HG03095 (cell line): ENCODE data around the gene NDUFB6.
"Not testable (repeated sequence)": the region's sequence is repeated elsewhere in the genome, so short reads cannot be mapped to it uniquely, and the experiment has no call there.

Source experiments
- ATAC-seq: cut with Tn5 transposase; IDR thresholded peaks from one replicate; pipeline ENCODE4 v1.9.1; 2021; ENCODE audit warnings: moderate library complexity; ENCODE audit not compliant: unreplicated experiment

Gene NDUFB6

GRCh38 chr9:32571969-32572899 lies 725 bp downstream of the NDUFB6 start:
- peak; percentile 90 for ATAC-seq

DNA sequence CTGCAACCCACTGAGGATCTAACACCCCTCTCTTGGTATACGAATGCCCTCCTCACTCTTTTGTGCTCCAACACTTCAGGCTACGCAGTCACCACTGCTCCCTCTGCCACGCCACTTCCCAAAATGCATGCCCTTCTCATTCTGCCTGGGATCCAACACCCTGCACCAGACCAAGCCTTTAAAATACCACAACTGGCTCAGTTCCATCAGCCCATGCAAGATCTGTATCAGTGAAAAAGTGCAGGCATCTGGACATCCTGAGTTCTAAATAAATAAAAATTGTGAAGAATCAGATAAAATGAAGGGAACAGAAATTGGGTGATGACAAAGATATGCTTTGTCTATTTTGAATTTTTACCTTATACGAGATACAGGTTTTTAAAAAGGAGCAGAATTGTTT lies 2.7 kb downstream of the NDUFB6 start:
- no peak for ATAC-seq

DNA sequence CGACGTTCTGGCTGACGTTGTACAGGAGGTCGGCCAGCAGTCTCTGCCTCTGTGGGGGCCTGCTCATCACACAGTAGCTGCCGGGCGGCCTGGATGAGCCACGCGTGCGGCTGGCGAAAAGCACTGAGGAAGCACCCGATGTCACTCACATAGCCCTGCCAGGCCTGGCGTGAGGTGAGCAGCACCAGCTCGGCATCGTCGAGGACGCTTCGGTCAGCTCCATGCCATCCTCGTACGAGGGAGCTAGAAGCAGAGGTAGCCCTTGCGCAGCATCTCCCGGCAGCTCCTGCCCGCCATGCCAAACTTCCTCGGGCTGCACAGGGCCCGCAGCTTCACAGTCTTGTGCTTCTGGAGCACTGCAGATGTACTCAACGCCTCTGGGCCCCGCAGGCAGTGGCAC lies 6.2 kb downstream of the NDUFB6 start:
- no peak for ATAC-seq

- ATAC-seq: no peak
Measured at GRCh38 chr9:32565967-32566366, 7.0 kb downstream of the NDUFB6 start.

DNA sequence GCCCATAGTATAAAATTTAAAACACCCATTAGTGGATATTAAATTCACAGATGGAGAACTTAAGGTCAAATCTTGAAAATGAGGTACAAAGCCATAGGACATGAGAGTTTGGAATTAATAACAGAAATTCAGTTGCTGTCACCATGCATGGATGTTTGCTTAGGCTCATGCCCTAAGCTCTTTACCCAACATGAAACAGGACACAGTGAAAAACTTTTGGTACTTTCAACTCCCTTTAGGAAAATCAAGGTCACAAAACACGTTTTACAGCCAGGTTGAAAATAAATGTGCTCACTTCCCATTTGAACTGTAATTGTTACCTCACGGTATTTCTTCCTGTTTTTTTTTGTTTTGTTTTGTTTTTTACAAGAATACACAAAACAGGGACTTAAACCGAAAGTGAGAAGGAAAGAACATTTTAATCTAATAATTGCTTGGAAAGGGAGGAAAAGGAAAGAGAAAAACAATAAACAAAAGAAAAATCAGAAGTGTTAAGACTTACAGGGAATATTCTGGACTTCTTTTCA lies 14.5 kb downstream of the NDUFB6 start:
- no peak for ATAC-seq

DNA sequence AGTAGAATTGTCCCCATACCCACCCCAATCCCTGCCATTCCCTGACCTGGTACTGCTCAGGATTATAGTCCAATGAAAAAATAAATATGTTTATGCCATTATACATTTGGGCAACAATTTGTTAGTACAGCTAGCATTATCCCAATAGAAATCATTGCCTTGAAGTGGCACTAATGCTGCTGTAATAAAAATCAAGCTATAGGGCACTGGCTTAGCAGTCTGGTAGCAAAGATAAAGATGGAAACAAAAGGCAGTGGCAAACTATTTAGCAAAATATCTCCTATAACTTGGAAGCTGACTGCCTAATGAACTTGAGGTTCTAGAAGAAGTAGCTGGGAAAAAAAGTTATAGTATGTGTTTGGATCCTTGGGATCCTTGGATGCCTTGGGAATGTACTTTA lies 18.4 kb downstream of the NDUFB6 start:
- no peak for ATAC-seq

DNA sequence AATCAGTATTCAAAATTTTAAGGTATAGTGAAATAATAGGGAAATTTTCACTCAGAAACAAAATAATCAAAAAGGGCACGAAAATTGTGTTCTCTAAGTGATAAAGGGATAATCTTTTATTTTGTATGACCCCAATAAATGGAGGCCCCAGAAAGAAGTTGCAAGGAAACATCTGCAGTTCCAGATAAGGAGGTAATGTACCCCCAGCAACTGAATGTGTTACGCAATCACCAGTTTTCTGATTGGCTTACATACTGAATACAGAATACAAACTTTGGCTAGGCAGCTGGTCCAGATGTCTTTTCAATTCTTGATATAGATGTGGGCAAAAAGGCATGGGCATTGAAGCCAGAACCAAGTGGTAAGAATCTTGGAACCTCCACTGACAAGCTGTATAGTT lies 18.9 kb downstream of the NDUFB6 start:
- ATAC-seq: no peak

DNA sequence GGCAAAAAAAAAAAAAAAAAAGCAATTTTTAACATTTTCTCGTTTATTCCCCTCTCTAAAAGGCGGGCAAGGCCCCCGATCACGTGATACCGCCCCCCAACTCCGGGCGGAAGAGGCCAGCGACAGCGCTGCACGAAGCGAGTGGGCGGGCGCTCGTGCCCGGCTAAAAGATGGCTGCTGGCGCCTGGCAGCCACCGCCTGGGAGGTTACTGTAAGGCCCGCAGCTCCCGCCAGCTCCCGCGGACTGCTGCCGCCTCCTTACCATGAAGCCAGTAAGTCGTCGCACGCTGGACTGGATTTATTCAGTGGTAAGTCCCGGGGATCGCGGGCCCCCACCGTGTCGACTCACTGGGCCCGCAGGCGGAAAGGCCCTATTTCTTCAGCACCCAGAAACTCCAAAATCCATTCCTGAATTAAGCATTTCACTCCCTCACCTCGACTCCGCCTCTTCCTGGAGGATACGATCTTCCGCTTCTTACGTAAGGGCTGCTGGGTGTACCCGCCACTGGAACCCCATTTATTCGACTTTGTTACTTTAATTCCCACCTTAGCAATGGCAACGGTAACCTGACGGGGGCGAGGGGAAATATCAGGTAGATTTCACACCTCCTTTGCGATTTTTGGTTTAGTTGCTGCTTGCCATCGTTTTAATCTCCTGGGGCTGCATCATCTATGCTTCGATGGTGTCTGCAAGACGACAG lies 20.6 kb downstream of the NDUFB6 start, which contains the start of the genes SMIM27 and TOPORS:
TSS of gene SMIM27 (plus strand) at position 156 of the 701 bp plus-strand sequence. CDS start at position 264, 108 bp downstream.
TSS of gene TOPORS (minus strand) at position 415 of the 701 bp plus-strand sequence. CDS start at position 265, 150 bp downstream.
- peak; percentile 64 for ATAC-seq

DNA sequence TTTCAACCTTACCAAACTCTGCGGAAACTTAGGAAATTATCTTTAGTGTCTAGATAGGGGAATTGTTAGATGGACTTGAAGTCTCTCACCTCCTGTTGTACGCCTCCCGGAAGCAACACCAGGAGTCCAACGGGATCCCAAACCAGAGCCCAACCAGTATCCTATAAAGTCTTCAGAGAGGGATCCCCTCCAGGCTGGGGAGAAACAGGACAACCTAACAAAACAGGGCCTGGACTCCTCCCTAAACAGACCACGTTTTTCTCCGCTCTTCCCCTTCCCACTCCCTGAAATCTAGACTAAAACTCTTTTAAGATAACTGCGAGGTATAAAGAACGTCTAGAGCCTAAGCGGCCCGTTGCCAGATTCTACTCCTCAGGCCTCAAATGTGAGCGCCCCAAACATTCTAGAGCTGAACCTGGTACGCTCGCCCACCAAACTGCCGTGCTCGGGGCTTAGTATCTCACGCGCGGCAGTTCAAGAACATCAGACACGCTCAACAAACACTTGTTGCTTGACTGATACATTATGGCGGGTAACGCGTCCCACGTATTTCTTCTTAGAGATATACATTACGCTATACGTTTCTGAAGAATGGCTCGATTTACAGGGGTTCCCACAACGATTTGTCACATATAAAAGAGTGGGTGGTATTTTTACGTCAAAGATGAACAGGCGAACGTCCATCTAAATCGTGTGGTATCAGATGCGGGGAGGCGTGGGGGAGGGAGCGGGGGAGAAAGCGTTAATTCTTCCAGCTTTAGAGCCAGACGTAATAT lies 21.5 kb downstream of the NDUFB6 start:
- ATAC-seq: peak; percentile 6

DNA sequence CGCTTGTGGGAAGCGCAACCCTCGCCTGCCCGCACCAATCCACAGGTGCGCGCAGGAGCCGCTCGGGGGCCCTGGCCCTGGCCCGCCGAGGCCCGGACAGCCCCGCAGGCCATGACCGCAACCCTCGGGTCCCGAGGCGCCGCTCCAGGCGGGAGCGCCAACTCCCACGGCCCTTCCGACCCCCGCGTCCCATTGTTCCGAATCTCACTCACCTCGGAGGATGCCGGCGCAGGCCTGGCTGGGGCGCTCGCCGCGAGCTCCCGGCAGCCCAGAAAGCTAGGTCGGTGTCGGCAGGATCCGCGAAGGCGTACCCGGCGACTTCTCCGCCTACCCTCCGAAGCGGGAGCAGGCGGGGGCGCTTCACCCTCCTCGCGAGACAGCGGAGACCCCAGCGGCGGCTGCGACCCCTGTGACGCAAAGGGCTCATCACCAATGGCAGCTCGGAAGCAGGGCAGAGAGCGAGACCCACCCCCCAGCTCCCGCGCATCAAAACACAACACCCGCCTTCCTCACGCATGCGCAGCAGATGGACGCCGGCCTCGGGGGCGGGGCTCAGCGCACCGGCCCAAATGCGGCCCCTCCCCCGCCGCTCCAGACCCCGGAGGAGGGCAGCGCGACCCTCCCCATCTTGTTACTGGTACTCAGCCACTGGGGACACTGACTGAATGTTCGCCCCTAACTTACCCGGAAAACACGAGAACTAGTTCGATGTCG lies 22.2 kb downstream of the NDUFB6 start:
- peak; percentile 68 for ATAC-seq

GRCh38 chr9:32550150-32550561 lies 22.8 kb downstream of the NDUFB6 start:
- ATAC-seq: no peak

- not testable (repeated sequence) for ATAC-seq
Measured at GRCh38 chr9:32548213-32548612, 24.7 kb downstream of the NDUFB6 start.

DNA sequence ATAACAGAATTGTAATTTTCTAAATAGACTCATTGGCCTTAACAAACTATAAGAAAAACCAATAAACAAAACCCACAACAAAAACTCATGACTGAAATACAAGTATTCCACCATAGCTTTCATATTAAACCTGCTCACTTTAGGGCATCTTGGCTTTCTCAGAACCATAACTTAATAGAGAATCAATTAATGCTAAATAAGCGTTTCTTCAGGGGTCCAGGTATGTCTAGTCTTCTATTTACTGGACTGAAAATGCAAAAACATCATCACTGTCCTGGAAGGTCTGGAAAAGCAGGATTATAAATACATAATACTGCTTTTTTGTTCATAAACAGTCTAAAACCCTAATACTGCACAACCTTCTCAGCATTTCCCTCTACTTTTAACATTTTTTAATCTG lies 27.1 kb downstream of the NDUFB6 start:
- ATAC-seq: no peak

DNA sequence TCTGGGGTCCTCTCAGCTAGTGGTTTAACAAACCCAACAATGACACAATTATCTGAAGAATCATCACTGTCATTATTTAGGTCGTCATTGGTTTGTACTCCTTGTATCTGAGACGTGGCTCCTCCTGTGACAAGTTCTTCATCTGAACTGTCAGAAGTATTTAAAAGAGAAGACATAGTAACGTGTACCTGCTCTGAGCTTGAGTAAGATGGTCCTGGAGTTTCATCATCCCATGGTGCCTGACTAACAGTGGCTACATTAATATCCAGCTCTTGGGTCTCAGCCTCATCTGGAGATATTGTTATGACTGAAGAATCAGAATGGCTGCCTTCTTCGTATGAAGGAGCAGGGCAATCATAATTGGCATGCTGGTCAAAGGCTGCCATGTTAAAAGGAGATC lies 29.9 kb downstream of the NDUFB6 start:
- no peak for ATAC-seq

- ATAC-seq: no peak
Measured at GRCh38 chr9:32533816-32534215, 39.1 kb downstream of the NDUFB6 start.

DNA sequence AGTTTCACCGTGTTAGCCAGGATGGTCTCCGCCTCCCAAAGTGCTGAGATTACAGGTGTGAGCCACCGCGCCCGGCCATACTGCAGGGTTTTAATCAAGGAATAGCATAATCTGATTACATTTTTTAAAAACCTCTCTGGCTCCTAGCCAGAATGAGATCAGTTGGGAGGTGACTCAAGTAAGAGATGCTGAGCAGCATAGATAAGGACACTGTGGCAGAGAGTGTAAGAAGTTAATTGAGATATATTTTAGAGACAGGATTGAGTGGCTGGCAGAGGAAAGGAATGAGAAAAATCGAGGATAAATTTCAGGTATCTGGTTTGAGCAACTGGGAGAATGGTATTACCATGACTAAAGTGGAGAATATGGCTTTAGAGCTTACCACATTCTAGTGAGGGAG lies 39.6 kb downstream of the NDUFB6 start:
- no peak for ATAC-seq

- ATAC-seq: no peak
Measured at GRCh38 chr9:32526707-32527048, 46.3 kb downstream of the NDUFB6 start.

DNA sequence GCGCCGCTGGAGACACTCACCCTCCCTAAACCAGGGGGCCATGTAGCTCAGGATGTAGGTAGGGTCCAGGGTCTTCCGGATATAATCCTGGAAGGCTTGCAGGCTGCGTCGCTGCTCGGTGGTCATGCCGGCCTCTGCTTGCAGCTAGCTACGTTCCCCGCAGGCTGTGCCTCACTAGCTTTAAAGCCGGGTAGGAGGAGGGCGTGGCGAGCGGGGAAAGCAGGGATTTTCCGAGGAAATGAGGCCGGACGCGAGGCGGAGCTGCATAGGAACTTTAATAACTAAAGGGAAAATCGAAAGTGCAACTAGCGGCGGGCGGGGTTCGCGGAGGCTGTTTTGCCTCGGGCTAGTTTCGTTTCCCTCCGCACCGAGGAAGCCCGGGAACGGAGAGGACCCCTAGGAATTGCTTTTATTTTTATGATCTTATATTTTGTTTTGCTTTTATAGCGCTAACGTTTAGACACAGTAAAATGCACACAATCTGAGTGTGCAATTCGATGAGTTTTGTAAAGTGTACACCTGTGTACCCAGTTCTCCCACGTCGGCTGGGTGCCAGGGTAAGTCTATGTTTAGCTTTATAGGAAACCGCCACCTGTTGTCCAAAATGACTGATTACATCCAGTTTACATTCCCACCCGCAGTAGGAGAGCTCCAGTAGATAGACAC lies 46.8 kb downstream of the NDUFB6 start, which contains the start of gene RIGI:
TSS of gene RIGI (minus strand) at position 156 of the 666 bp plus-strand sequence. CDS start at position 126, 30 bp downstream.
- ATAC-seq: peak; percentile 61

DNA sequence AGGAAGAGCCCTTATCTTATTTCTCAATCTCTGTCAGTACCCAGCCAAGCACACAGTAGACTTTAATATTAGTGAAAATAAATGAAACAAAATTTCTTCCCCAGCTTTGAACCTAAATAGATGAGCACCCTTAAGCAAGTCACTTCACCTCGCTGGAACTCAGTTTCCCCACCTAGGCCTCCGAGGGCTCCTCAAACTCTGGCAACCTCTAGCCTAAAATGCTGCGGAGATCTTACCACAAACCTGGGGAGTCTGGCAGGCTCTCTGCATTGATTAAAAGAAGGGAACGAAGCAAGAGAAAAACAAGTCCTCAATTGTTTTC lies 47.3 kb downstream of the NDUFB6 start:
- ATAC-seq: peak; percentile 18
